HG02870 (cell line): ENCODE data around the gene TOP3B.

Source experiments
- ATAC-seq: cut with Tn5 transposase; IDR thresholded peaks from one replicate; pipeline ENCODE4 v1.9.1; 2021; ENCODE audit warnings: mild to moderate bottlenecking, moderate library complexity; ENCODE audit not compliant: unreplicated experiment

TOP3B gene

GRCh38 chr22:21963286-21963685 is 19.3 kb downstream of the TOP3B start:
- no peak for ATAC-seq

GRCh38 chr22:21962655-21962949 is 20.0 kb downstream of the TOP3B start:
- no peak for ATAC-seq

GRCh38 chr22:21961886-21962654 is 20.5 kb downstream of the TOP3B start:
- no peak for ATAC-seq

- no peak for ATAC-seq
These were observed 21.3 kb downstream of the TOP3B start for GRCh38 chr22:21961127-21961867.

- no peak for ATAC-seq
These were observed 22.1 kb downstream of the TOP3B start for GRCh38 chr22:21960200-21961126.

GRCh38 chr22:21959274-21960074 is 23.1 kb downstream of the TOP3B start:
- no peak for ATAC-seq

GRCh38 chr22:21958360-21959273 is 24.0 kb downstream of the TOP3B start:
- ATAC-seq = no peak

- peak; percentile 55 for ATAC-seq
These were observed 29.7 kb downstream of the TOP3B start, which contains the start of gene PPM1F for GRCh38 chr22:21952586-21953571. TSS of gene PPM1F (minus strand) at chr22:21952848. CDS start at chr22:21946048, 6,800 bp downstream.

GRCh38 chr22:21951931-21952465 is 30.6 kb downstream of the TOP3B start:
- ATAC-seq = no peak

GRCh38 chr22:21951062-21951461 is 31.5 kb downstream of the TOP3B start:
- no peak for ATAC-seq

GRCh38 chr22:21949948-21950347 is 32.6 kb downstream of the TOP3B start:
- no peak for ATAC-seq

- ATAC-seq = no peak
These were observed 33.0 kb downstream of the TOP3B start for GRCh38 chr22:21949569-21949918.

- ATAC-seq = no peak
These were observed 33.6 kb downstream of the TOP3B start for GRCh38 chr22:21948824-21949568.

GRCh38 chr22:21948390-21948789 is 34.2 kb downstream of the TOP3B start:
- no peak for ATAC-seq

- ATAC-seq = no peak
These were observed 35.3 kb downstream of the TOP3B start for GRCh38 chr22:21947040-21948014.

GRCh38 chr22:21946262-21946925 is 36.2 kb downstream of the TOP3B start:
- ATAC-seq = no peak
